HepG2 (cell line): ENCODE data around the gene NEMF. TPM values are rescaled to one million over a fixed set of nuclear protein-coding genes. Genes with fewer than 3 reads are reported as not detected.

Experiments
- ARNT ChIP-seq: fragments of 450-650 bp; IDR thresholded peaks from 2 replicates; pipeline ENCODE4 v1.6.1; 2017
- ATF1 ChIP-seq: IDR thresholded peaks from 2 replicates; pipeline ENCODE4 v1.6.1; 2016; ENCODE audit warnings: mild to moderate bottlenecking, control low read depth
- HNRNPH1 ChIP-seq: fragments of 200-400 bp; formaldehyde crosslinking; optimal IDR thresholded peaks from 2 replicates; pipeline ENCODE3; 2017; ENCODE audit warnings: mild to moderate bottlenecking, low read depth, low read length
- KAT8 ChIP-seq: IDR thresholded peaks from 2 replicates; pipeline ENCODE4 v1.6.1; 2016; ENCODE audit warnings: missing genetic modification reagents, missing compliant biosample characterization
- NFAT5 ChIP-seq: sonication (generic); formaldehyde crosslinking; IDR thresholded peaks from 2 replicates; pipeline ENCODE4 v1.4.0; 2020; ENCODE audit warnings: missing genetic modification reagents
- PHF8 ChIP-seq: sonication (generic); formaldehyde crosslinking; IDR thresholded peaks from 2 replicates; pipeline ENCODE4 v1.5.0; 2020; ENCODE audit warnings: missing genetic modification reagents
- RFX1 ChIP-seq: fragments of 450-650 bp; IDR thresholded peaks from 2 replicates; pipeline ENCODE4 v1.6.1; 2017
- SMYD3 ChIP-seq: sonication (generic); formaldehyde crosslinking; IDR thresholded peaks from 2 replicates; pipeline ENCODE4 v1.8.1; 2023; ENCODE audit warnings: mild to moderate bottlenecking, missing genetic modification reagents
- SP4 ChIP-seq: sonication (generic); formaldehyde crosslinking; IDR thresholded peaks from 2 replicates; pipeline ENCODE4 v1.8.1; 2023; ENCODE audit warnings: mild to moderate bottlenecking, missing genetic modification reagents
- STAG1 ChIP-seq: sonication (generic); formaldehyde crosslinking; IDR thresholded peaks from 2 replicates; pipeline ENCODE4 v1.4.0; 2020; ENCODE audit warnings: missing genetic modification reagents
- ZBTB44 ChIP-seq: sonication (generic); formaldehyde crosslinking; IDR thresholded peaks from 2 replicates; pipeline ENCODE4 v1.4.0; 2020; ENCODE audit warnings: missing genetic modification reagents
- ZC3H13 ChIP-seq: sonication (generic); formaldehyde crosslinking; IDR thresholded peaks from 2 replicates; pipeline ENCODE4 v1.8.1; 2023; ENCODE audit warnings: mild to moderate bottlenecking, missing genetic modification reagents, moderate library complexity
- ZFP91 ChIP-seq: sonication (generic); formaldehyde crosslinking; IDR thresholded peaks from 2 replicates; pipeline ENCODE4 v1.9.0; 2022; ENCODE audit warnings: missing genetic modification reagents, mild to moderate bottlenecking, borderline replicate concordance
- ZNF20 ChIP-seq: sonication (generic); formaldehyde crosslinking; IDR thresholded peaks from 2 replicates; pipeline ENCODE4 v1.4.0; 2020; ENCODE audit warnings: mild to moderate bottlenecking, moderate library complexity, missing genetic modification reagents
- ZNF496 ChIP-seq: sonication (generic); formaldehyde crosslinking; IDR thresholded peaks from 2 replicates; pipeline ENCODE4 v1.8.1; 2023; ENCODE audit warnings: mild to moderate bottlenecking, moderate library complexity, missing genetic modification reagents; ENCODE audit not compliant: insufficient replicate concordance
- ZNF563 ChIP-seq: sonication (generic); formaldehyde crosslinking; IDR thresholded peaks from 2 replicates; pipeline ENCODE4 v1.8.0; 2022; ENCODE audit warnings: mild to moderate bottlenecking, moderate library complexity, missing genetic modification reagents
- ZNF639 ChIP-seq: conservative IDR thresholded peaks from 2 replicates; pipeline ENCODE4 v1.6.1; 2018; ENCODE audit warnings: missing genetic modification reagents
- ZNF710 ChIP-seq: sonication (generic); formaldehyde crosslinking; IDR thresholded peaks from 2 replicates; pipeline ENCODE4 v1.5.0; 2020; ENCODE audit warnings: mild to moderate bottlenecking, missing genetic modification reagents, borderline replicate concordance
- polyA plus RNA-seq, 8 experiments: library from polyadenylated mRNA; depleted of rRNA in 3 of 8; stranded (reverse) in 7 of 8; unstranded in 1 of 8; fragments of >200 nt; fragmentation: Illumina TruSeq in 4 of 8; extraction: Trizol in 4 of 8; gene quantifications; 2 replicates each; pipeline versions ENCODE4 v1.2.1 to v1.2.3, GENCODE V29; 2011 to 2016; ENCODE audit warnings: low read depth in 4 of 8, missing spikeins in 1 of 8, mixed read lengths in 1 of 8; ENCODE audit not compliant: insufficient read depth in 1 of 8
- total RNA-seq, 5 experiments: library from RNA; depleted of rRNA; stranded (reverse); fragments of >200 nt; fragmentation: Illumina TruSeq; extraction: Trizol; gene quantifications; 2 replicates each; pipeline ENCODE4 v1.2.3, GENCODE V29; 2016; ENCODE audit warnings: low read depth in 1 of 5

The NEMF gene
- total and polyA plus RNA-seq, 2 of the 13 experiments (the other 11 are each of a cell fraction or from before 2014, with no cell fraction given) = 21.3 to 57.9 TPM

- TF ChIP-seq NFAT5 (CRISPR knock-in tag) = no peak
- TF ChIP-seq STAG1 (CRISPR knock-in tag) = 0 out of 2 replicates have a peak, but pooled peaks have one; percentile 6
- no peak for TF ChIP-seq ZNF496 (CRISPR knock-in tag)
- no peak for TF ChIP-seq ZNF20 (CRISPR knock-in tag)
- peak; percentile 83 for TF ChIP-seq ZNF563 (CRISPR knock-in tag)
- no peak for TF ChIP-seq HNRNPH1
- TF ChIP-seq ZFP91 (CRISPR knock-in tag) = no peak
- TF ChIP-seq PHF8 (CRISPR knock-in tag) = peak; percentile 67
- TF ChIP-seq ZBTB44 (CRISPR knock-in tag) = no peak
- no peak for TF ChIP-seq ZC3H13 (CRISPR knock-in tag)
- no peak for TF ChIP-seq ZNF710 (CRISPR knock-in tag)
- TF ChIP-seq KAT8 (CRISPR knock-in tag) = peak; percentile 74
- no peak for TF ChIP-seq RFX1
- TF ChIP-seq SMYD3 (CRISPR knock-in tag) = no peak; the same call in 1 of the 2 replicates
- peak; percentile 38; the same call in 1 of the 2 replicates for TF ChIP-seq ZNF639
- no peak for TF ChIP-seq ATF1 (CRISPR knock-in tag)
- TF ChIP-seq SP4 = peak; percentile 88
- TF ChIP-seq ARNT = no peak
Measured at GRCh38 chr14:49767571-49768300, 84.9 kb downstream of the NEMF start, which contains the start of gene KLHDC2 (continued).
